Activated CD8-positive, alpha-beta memory T cell treated with anti-CD3 and anti-CD28 coated beads for 36 hours (primary cell): ENCODE results near the gene FGF16. TPM values are rescaled to one million over a fixed set of nuclear protein-coding genes. Genes with fewer than 3 reads are reported as not detected.
"Not testable (repeated sequence)": the region's sequence is repeated elsewhere in the genome, so short reads cannot be mapped to it uniquely, and the experiment has no call there.

Experiments used
- CTCF ChIA-PET: fragments of 350-600 bp; sonication (Branson Sonifier 250); formaldehyde crosslinking; loops from one replicate; lab custom pipeline; 2021; ENCODE audit warnings: antibody characterized with exemption; lab: Charles Lee
- POLR2A ChIA-PET: fragments of 350-600 bp; sonication (Branson Sonifier 250); formaldehyde crosslinking; loops from one replicate; lab custom pipeline; 2021; ENCODE audit warnings: antibody characterized with exemption; lab: Charles Lee
- total RNA-seq, 2 experiments: library from RNA; stranded (reverse); gene quantifications; one replicate each; pipeline ENCODE4 v1.2.3, GENCODE V29; 2021

Gene FGF16
- total RNA-seq, 2 experiments from 2014 or later: not detected

DNA sequence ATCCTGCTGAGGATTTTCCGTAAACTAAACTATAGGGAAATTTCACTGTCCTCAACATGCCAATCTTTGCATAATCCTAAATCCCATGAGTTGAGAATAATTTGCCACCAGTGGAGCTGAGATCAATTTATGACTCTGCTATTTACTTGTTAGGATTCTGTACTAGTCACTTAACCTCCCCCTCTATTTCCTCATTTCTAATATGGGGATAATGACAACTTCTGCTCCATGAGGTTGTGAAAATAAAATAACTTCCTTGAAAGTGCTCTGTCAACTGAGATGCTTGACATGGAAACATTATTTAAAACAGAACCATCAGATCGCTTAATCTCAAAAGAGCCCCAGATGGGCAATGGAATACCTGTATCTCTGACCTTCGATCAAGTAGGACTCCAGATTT, 2.6 kb upstream of the FGF16 start:
- ChIA-PET CTCF (no interaction called here), POLR2A (no interaction called here)

DNA sequence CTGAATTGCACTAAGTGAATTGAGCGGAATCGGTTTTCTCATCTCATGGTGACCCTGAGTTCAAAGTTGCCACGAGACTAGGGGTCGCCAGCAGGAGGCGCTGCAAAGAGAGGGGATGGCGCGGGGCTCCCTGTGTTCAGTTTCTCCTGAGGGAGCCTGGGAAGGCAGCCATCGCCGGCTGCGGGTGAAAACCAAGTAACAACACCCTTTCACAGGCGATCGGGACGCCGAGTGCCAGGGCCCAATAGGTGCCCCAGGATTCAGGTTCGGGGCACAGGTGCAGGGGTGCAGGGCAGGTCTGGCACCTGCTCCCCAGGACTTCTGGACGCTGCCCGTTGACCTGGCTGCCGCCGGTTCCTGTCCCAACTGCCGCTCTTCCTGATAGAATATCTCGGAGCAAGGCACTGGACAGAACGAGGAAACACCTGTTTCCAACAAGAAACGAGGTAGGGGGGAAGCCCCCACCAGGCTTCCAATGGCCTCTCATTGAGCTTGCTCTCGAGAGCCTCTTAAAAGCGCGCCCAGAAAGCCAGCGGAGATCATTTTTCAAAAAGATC, 1.1 kb upstream of the FGF16 start:
- ChIA-PET POLR2A (no interaction called here), CTCF (no interaction called here)

DNA sequence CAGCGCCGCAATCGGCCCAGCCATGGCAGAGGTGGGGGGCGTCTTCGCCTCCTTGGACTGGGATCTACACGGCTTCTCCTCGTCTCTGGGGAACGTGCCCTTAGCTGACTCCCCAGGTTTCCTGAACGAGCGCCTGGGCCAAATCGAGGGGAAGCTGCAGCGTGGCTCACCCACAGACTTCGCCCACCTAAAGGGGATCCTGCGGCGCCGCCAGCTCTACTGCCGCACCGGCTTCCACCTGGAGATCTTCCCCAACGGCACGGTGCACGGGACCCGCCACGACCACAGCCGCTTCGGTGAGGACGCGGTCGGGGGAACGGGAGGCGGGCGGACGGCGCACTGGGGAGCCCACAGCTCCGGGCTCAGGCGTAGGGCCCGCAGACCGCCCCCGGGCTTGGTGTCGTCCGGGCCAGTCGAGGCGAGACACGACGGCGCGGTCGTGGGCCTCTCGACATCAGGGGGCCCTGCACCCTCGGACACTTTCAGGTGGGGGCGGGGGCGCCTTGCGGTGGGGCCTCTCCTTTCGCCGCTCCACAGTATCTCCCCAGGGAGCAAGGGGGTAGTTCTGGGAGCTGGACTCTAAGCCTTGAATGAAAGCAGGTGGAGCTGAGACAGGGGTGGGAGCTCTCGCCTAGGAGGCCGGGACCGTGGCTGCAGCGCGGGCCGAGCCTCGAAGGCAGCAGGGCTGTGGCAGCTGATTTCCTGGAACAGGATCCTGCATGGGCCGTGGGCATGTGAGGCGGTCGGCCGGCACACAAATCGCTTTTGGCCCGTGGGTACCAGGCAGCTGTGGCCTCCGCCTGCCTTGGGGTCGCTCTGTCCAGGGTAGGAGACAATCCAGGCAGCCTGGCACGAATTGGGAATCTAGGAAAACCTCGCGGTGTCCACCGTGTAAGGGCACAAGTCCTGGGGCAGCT, 722 bp downstream of the FGF16 start:
- CTCF ChIA-PET: no interaction called here
- POLR2A ChIA-PET: no interaction called here

DNA sequence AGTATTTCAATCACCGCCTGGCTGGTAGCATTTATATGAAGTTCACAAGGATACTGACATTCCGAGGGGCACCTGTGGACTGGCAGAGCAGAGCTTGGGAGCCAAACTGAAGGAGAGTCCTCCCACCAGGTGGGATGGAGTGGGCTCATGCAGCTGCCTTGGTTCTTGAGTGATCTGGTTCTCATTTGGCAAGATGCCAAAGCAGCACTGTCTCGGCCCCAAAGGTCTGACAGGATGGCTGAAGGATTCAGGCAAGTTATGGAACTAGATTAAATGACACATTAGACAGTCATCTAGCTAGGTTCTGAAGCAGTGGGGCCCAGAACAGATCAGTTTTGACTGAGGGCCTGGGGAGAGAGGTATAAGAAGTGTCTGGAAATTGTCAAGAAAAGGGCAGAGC, 3.2 kb downstream of the FGF16 start:
- CTCF ChIA-PET: no interaction called here
- POLR2A ChIA-PET: no interaction called here

DNA sequence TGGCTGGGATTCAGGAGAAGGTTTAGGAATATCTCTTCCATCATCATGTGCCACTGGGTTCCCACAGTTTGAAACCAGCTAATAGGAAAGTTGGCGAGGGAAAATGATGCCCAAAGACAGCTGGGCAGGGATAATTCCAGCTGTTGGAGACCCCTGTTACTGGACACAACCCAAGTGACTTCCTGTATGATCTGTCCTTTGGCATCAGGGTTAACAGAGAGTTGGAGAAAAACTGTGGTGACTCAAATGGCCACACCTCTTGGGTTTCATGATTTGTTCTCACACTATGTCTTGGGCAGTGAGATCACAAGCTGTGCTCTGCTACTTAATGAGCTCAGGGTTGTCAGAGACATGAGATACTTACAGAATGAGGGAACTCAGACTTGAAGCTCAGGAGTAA, 3.8 kb downstream of the FGF16 start:
- POLR2A ChIA-PET: no interaction called here
- CTCF ChIA-PET: no interaction called here

DNA sequence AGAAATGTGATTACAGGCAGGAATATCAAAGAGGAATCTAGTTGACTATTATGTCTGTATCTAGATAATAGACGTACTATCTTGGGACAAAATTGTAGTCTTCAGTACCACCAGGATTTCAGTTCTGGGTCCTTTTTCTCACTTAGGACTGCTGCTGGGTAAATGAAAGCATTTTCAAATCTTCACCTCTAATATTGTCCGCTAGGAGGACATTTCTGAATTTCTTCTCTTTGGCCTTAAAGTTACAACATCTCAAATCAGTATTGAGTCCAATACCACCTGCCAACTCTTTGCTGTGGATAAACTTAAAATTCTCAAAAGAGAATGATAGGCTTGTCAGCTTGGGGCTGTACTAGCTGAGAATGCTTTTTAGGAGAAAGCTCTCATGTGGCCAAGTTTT, 6.0 kb downstream of the FGF16 start:
- ChIA-PET CTCF (no interaction called here), POLR2A (no interaction called here)

DNA sequence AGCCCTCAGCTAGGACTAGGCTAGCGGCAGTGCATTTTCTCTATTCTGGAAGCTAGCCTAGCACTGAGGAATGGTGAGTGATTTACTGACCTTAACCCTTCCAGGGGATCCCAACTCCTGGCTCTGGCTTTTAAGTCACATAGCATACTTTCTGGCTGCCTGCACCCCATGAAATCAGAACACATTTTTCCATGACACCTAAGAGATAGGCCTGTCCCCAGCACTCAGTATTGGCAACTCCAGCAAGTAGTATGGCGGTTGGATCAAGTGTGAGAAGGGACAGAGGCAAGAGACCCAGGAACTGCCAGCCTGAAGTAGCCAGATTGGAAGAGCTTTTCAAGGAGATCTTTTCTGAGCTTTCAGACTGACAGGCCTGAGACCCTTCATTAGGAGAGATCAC, 8.2 kb downstream of the FGF16 start:
- CTCF ChIA-PET: no interaction called here
- POLR2A ChIA-PET: no interaction called here

DNA sequence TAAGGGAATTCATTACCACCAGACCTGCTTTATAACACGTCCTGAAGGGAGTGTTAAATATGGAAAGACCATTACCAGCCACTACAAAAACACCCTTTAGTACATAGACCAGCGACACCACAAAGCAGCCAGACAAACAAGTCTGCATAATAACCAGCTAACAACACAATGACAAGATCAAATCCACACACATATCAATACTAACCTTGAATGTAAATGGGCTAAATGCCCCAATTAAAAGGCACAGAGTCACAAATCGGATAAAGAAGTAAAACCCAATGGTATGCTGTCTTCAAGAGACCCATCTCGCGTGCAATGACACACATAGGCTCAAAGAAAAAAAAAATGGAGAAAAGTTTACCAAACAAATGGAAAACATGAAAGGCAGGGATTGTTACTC, 36.9 kb downstream of the FGF16 start:
- ChIA-PET CTCF (no interaction called here), POLR2A (no interaction called here)

DNA sequence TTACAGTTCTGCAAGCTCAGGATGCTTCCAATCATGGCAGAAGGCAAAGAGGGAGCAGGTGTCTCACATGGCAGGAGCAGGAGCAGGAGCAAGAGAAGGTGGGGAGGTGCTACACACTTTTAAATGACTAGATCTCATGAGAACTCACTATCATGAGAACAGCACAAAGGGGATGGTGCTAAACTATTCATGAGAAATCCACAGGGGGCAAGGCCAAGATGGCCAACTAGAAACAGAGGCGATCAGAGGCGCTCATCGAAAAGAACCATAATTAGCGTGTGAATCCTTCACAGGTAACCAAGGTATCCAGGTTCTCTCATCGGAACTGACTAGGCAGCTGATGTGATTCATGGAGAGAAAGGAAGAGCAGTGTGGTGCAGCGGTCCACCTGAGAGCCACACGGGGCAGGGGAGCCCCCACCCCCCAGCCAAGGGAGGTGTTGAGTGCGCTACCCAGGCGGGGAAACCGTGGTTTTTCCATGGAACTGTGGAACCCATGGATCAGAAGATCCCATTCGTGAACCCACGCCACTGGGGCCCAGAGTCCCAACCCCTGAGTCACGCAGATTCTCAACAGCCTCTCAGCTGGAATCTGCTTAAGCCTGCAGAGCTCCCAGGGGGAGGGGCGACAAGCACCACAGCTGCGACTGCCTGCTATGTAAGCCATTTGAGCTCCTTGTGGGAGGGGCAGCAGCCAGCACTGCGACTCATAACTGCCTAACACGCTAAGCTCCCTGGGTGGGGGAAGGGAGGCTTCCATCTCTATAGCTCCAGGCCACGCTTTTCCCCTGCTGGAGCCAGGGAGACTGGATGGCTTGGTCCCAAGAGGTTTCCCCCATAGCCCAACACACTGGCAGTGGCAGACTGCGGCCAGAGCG, 46.7 kb downstream of the FGF16 start:
- ChIA-PET POLR2A (no interaction called here), CTCF (no interaction called here)

DNA sequence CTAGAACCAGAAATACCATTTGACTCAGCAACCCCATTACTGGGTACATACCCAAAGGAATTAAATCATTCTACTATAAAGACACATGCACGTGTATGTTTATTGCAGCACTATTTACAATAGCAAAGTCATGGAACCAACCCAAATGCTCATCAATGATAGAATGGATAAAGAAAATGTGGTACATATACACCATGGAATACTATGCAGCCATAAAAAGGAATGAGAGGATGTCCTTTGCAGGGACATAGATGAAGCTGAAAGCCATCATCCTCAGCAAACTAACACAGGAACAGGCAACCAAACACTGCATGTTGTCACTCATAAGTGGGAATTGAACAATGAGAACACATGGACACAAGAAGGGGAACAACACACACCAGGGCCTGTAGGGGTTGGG, 53.0 kb downstream of the FGF16 start:
- CTCF ChIA-PET, POLR2A ChIA-PET: not testable (repeated sequence)

DNA sequence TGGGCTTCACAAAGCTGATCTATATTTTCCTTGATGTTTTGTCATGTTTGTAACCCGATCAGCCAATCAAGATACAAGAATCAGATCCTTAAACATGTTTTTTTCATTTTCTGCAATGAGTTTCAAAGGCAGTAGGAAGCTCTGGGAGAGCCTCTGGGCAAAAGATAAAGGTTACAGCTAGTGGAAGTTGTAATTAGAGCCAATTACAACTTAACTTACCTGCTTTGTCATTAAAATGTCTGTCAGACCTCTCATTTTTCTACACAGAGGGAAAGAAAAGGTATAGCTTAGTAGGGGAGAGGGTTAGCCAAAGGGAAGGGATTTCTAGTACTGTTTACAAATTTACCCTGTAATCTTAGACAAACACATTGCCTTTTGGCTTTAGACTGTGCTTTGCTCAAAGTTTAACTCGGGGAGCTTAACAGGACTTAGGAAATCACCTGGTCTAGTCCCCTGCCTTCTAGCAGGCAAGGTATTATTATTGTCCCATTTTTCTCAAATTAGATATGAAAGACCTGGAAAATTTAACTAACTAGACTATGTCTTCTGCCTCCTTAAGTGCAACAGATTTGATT, 55.8 kb downstream of the FGF16 start:
- ChIA-PET CTCF (interaction anchor here (0.6 kb wide), 1 partner anchor 598 kb away, joined by 3 read pairs; no protein-coding TSS in a partner anchor), POLR2A (no interaction called here)

DNA sequence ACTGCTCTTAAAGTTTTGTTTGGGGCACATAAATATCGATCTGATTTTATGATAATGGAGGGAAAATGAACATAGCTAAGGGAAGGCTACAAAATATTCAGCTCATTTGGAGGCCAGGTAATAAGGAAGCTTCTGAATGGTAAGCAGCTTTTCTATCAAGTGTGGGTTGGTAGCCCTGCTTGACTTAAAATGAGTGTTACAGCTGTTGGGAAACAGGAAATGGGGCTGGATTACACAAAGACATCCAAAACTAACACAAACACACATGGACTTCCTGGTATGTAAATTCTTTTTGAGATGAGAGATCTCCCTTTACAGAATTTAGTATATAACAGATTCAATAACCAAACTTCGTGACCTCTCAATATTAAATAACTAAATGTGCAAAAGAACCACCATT, 58.0 kb downstream of the FGF16 start:
- ChIA-PET POLR2A (no interaction called here), CTCF (no interaction called here)
